ENCODE results near the gene AR.
"Not testable (repeated sequence)": the region's sequence is repeated elsewhere in the genome, so short reads cannot be mapped to it uniquely, and the experiment has no call there.

The AR gene

DNA sequence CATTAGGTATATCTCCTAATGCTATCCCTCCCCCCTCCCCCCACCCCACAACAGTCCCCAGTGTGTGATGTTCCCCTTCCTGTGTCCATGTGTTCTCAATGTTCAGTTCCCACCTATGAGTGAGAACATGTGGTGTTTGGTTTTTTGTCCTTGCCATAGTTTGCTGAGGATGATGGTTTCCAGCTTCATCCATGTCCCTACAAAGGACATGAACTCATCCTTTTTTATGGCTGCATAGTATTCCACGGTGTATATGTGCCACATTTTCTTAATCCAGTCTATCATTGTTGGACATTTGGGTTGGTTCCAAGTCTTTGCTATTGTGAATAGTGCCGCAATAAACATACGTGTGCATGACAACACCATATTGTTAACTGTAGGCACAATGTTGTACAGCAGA, 93.5 kb downstream of the AR start:
- not testable (repeated sequence) for DNase-seq

GRCh38 chrX:67648361-67648760, 104.5 kb downstream of the AR start:
- no peak for DNase-seq

DNA sequence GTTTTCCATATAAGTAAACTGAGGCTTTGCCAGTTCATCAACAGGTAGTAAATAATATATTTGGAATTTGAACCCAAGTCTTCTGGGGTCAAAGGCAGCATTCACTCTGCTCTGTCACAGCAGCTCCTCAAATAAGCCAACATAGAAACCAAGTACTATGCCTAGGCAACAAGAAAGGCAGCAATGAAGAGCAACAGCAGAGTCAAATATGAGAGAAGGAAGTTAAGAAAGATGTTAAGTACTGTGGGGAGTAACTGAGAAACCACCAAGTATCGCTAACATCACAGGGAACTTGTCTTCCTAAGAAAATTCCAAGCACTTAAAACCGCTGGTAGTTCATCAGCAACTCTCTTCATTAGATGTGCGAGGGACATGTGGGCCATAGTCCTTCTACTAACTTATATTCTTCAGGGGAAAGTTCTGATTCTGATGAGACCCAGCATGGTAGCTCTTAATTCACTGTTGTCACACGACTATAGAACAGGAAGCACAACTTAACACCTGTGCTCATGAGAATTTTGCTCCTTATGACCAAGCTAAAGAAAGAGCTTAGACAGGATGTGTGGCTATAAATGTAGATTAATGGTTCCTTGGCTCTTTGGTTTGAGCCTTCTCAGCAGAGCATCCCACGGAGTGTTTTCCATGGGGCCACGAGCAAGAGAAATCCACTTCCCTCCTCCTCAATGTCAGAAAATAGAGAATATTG, 107.8 kb downstream of the AR start:
- DNase-seq: no peak

DNA sequence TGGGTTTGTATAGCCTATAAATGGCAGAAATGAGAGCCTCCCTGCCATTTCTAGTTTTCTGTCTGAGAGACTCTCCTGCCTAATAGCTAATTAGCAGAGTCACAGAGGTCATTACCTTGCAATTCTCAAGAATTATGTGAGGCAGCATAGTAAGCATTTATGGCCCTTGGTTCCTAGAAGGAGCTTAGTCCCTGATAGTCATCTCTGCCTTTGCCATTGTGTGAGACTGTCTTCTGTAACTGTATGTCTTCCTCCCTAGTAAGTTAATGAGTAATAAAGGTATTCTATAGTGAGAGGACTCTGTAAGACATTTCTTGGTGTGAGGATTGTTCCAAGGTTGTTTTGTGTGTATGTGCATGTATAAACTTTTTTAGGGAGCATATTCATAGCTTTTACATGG, 108.7 kb downstream of the AR start:
- DNase-seq: no peak

GRCh38 chrX:67654301-67654700, 110.5 kb downstream of the AR start:
- no peak for DNase-seq

DNA sequence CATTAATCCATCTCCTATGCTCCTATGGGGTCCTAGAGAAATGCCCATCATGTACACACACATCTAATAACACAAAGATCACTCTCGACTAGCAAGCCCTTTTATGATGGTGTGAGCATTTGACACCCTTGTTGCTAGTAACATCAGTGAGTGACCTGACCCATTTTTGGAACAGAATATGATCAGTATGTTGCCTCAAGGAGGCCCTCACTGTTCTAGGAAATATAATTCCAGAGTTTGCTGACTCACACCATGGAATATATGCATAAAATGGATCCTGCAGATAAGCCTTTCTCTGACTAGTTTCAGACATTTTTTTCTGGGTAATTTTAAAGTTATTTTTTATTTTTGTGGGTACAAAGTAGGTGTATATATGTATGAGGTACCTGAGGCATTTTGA, 121.8 kb downstream of the AR start:
- no peak for DNase-seq

DNA sequence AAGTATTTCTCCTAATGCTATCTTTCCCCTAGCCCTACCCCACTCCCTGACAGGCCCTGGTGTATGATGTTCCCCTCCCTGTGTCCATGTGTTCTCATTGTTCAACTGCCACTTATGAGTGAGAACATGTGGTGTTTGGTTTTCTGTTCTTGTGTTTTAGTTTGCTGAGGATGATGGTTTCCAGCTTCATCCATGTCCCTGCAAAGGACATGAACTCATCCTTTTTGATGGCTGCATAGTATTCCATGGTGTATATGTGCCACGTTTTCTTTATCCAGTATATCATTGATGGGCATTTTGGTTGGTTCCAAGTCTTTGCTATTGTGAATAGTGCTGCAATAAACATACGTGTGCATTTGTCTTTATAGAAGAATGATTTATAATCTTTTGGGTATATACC, 126.9 kb downstream of the AR start:
- DNase-seq: not testable (repeated sequence)

DNA sequence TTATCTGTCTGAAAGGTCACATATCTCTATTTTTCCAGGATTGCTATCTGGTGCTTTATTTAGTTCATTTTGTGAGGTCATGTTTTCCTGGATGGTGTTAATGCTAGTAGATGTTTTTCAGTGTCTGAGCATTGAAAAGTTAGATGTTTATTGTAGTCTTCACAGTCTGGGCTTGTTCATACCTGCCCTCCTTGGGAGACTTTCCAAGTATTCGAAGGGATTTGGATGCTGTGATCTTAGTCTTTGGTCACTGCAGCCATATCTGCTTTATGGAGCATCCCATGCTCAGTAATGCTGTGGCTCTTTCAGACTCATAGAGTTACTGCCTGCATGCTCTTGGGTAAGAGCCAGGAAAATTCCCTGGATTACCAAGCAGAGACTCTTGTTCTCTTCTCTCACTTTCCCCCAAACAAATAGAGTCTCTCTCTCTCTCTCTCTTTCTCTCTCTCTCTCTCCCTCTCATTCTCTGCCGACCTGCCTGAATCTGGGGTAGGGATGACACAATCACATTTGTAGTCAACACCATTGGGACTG, 130.0 kb downstream of the AR start:
- no peak for DNase-seq

DNA sequence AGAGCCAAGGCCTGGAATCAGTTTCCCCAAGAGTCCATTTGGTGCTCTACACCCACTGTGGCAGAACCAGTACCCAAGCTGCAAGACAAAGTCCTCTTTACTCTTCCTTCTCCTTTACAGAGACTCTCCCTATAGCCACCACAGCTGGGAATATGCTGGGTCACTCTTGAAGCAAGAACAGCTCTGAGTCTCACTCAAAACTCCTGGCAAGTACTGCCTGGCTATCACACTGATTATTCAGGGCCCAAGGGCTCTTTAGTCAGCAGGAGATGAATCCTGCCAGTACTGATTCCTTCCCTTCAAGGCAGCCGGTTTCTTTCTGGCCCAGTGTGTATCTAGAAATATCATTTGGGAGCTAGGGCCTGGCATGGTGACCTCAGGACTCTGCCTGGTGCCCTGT, 130.9 kb downstream of the AR start:
- DNase-seq: no peak

DNA sequence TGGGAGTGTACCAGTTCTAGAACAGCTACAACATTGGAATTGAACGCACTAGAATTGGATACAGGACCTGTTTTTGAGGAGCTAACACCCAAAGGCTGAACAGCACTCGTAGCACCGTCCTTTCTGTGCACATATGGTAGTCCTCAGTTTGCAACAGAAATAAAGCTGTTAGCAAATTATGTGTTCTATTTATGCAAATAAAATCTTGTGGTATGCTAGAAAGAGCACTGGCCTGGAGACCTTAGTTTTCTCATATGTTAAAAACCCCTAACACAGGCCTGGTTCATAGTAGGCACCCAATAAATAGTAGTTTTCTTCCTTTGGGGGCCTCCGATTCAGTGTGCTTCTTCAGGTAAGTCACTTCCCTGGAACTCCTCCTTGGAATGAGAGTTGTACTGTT, 140.3 kb downstream of the AR start:
- DNase-seq: no peak

GRCh38 chrX:67692246-67692645, 148.4 kb downstream of the AR start:
- DNase-seq: no peak

DNA sequence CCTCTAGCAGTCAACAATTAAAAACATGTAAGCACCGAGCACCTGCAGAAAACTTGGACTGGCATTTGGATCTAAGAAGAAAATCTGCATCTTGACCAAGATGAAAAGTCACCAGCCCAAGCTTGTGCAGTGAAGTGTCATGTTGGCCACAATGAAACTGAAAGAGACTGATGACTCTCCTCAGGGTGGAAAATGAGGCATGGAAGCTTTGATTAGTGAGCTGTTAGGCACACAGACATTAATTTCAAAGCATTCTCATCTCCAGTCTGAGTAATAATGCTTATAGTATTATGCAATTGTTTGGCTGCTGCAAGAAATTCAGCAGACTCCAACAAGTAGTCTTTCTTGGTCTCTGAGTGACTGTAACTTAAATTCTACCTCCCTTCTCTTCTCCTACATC, 150.1 kb downstream of the AR start:
- DNase-seq: no peak

DNA sequence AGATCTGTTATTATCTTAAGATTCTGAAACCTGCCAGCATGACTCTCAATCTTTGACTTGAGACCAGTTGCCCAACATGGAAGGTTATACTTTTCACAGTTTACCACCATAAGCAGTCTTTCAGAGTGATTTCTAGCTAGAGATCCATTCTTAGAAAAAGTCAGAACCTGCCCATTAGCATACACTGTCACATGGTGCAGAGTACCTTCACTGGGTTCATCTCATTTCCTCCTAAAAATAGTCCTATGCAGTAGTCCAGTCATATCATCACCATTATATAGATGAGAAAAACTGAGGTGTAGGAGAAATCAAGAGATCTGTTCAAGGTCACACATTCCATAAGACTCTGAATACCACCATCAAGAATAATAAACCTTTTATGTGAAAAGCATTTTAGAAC, 153.6 kb downstream of the AR start:
- no peak for DNase-seq

DNA sequence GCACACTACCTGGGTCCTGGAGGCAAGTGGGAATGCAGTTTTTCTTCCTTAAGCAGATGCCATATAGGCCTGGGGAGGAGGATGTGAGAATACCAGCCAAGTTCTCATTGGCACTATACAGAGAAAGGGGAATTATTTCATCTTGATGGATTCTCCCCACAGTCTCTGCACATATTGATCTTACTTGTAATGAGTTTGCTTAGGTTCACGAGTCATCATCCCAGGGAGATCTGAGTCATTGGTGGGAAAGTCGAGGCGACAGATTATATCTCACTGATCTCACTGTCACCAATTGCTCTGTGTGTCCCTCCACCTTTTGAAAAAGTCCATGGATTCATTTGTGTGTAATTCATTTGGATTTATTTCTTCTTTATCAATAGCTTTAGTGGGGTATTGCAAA, 156.8 kb downstream of the AR start:
- no peak for DNase-seq

DNA sequence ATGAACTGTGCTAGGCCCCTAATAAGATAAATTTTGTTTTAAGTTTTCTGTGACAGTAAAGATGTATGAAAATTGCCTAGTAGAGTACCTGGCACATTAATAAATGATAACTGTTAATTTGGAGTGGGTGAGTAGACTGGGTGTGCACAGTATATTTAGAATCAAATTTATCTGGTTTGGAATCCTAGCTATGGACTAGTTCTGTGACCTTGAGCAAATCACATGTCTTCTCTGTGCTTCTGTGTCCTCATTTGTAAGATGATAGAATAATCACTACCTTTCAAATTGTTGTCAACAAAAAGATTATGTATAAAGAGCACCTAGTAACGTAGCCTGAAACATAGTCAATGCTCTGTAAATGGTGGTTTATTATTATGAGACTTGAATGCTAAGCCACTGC, 170.2 kb downstream of the AR start:
- DNase-seq: no peak

GRCh38 chrX:67717571-67717970, 173.8 kb downstream of the AR start:
- no peak for DNase-seq

- no peak for DNase-seq
These were observed 175.1 kb downstream of the AR start for GRCh38 chrX:67718926-67719325.

- no peak for DNase-seq
These were observed 176.5 kb downstream of the AR start for GRCh38 chrX:67720344-67720743.

DNA sequence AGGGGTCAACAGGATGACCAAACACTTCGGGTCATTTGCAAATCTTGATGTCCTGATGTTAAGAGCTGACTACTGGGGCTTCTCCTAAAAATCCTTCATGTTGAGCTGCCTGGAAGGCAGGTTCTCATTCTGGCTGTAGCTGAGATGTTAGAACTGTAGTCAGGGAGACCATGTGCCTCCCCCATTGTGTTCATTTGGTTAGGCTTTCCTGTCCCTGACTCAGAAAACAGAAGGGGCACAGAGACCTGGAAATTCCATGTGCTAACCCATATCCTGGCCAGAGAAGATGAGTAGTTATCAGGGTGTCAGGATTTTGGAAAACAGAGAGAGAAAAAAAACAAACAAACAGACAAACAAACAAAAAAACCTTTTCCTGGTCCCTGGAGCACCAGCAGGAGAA, 177.5 kb downstream of the AR start:
- DNase-seq: no peak

GRCh38 chrX:67723580-67724351, 179.9 kb downstream of the AR start:
- no peak for DNase-seq

GRCh38 chrX:67724359-67725110, 180.7 kb downstream of the AR start:
- DNase-seq: no peak

DNA sequence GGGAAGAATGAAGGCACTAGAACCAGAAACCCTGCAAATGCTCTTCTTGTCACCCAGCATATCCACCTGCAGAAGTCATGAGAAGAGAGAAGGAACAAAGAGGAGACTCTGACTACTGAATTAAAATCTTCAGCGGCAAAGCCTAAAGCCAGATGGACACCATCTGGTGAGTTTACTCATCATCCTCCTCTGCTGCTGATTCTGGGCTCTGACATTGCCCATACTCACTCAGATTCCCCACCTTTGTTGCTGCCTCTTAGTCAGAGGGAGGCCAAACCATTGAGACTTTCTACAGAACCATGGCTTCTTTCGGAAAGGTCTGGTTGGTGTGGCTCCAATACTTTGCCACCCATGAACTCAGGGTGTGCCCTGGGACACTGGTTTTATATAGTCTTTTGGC, 181.7 kb downstream of the AR start:
- no peak for DNase-seq

GRCh38 chrX:67726018-67726417, 182.2 kb downstream of the AR start:
- no peak for DNase-seq

DNA sequence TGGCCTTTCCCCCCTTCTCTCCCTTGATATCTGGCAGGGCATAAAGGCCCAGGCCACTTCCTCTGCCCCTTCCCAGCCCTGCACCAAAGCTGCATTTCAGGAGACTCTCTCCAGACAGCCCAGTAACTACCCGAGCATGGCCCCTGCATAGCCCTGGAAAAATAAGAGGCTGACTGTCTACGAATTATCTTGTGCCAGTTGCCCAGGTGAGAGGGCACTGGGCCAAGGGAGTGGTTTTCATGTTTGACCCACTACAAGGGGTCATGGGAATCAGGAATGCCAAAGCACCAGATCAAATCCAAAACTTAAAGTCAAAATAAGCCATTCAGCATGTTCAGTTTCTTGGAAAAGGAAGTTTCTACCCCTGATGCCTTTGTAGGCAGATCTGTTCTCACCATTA, 183.8 kb downstream of the AR start:
- DNase-seq: no peak

All from NCI-H510A treated with DMSO at 0.1 percent for 48 hours (cell line).